HG03045 (cell line): ENCODE results near the gene CLEC19A.

ENCODE experiments used
- ATAC-seq: cut with Tn5 transposase; IDR thresholded peaks from one replicate; pipeline ENCODE4 v1.9.1; 2021; ENCODE audit warnings: mild to moderate bottlenecking, moderate library complexity; ENCODE audit not compliant: unreplicated experiment

CLEC19A gene

GRCh38 chr16:19285431-19285830 lies at the start of gene CLEC19A:
TSS of gene CLEC19A (plus strand) at chr16:19285731. CDS start at chr16:19285852, 121 bp downstream.
- no peak for ATAC-seq

DNA sequence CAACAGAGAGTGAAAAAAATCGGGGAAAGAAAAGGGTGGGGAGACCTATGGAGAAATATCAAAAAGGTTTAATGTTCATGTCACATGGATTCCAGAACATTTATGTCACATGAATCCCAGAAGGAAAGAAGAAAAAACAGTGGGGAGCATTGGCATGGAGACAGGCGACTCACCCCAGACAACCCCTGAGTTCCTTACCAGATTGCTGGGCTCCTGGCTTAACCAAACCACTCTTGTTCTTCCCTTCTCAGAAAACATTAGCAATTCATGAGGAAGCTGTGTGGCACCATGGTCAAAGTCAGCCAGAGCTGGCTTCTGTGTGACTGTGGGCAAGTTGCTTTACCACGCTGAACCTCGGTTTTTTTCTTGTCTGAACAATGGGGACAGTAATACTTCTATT lies 49.6 kb upstream of the CLEC19A start:
- no peak for ATAC-seq

- no peak for ATAC-seq
Measured at GRCh38 chr16:19236561-19237209, 48.8 kb upstream of the CLEC19A start.

GRCh38 chr16:19238406-19238805 lies 47.1 kb upstream of the CLEC19A start:
- ATAC-seq: no peak

- ATAC-seq: no peak
Measured at GRCh38 chr16:19239511-19240155, 45.9 kb upstream of the CLEC19A start.

DNA sequence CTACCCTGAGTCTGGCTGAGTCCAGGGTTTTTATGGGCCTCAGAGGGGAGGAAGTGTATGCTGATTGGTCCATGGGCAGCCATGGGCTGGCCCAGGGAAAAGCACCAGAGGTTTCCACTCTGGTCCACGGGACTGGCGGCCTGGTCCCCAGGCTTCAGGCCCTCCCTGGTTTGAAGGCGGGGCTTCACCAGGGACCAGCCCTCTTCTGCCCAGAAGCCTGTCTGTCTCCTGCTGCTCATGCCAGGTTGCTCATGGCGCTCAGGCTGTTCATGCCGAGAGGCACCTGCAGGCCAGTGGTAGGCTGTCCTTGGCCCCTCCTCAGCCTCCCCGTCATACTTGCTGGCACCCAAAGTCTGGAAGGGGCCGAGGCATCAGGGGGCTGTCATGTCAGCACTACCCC lies 45.0 kb upstream of the CLEC19A start:
- ATAC-seq: no peak

- ATAC-seq: no peak
Measured at GRCh38 chr16:19241512-19241911, 44.0 kb upstream of the CLEC19A start.

DNA sequence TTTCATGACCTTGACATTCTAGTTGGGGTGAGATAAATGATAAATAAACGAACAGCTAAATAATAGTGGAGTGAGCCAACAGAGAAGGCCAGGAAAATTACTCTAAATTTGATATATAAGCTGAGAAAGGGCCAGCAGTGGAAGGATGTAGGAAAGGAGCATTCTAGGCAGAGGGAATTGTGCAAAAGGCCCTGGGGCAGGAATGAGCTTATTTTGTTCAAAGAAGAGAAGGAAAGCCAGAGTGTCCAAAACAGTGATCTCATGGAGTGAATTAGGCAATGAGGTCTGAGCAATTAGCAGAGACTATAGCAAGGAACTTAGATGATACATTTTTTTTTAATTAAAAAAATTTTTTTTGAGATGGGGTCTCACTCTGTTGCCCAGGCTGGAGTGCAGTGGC lies 43.3 kb upstream of the CLEC19A start:
- ATAC-seq: no peak

- no peak for ATAC-seq
Measured at GRCh38 chr16:19242987-19243575, 42.5 kb upstream of the CLEC19A start.

- no peak for ATAC-seq
Measured at GRCh38 chr16:19245326-19245925, 40.1 kb upstream of the CLEC19A start.

- no peak for ATAC-seq
Measured at GRCh38 chr16:19252904-19253303, 32.6 kb upstream of the CLEC19A start.

DNA sequence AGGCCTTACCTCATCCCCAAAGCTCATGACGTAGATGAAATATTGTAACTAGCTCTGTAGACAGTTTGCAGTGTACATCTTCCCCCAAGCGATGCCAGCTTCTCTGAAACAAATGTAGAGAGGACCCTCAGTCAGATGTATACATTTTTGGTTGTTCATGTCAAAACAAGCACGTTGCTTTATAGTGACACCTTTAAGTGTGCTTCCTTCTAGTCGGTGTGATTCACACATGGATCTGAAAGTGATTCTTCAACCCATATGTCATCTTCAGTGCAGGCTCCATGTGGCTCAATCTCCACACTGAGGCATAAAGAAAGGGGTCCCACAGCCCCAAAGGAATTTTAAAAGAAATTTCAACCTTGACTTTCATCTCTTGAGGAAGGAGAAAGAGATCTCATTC lies 30.9 kb upstream of the CLEC19A start:
- ATAC-seq: no peak

DNA sequence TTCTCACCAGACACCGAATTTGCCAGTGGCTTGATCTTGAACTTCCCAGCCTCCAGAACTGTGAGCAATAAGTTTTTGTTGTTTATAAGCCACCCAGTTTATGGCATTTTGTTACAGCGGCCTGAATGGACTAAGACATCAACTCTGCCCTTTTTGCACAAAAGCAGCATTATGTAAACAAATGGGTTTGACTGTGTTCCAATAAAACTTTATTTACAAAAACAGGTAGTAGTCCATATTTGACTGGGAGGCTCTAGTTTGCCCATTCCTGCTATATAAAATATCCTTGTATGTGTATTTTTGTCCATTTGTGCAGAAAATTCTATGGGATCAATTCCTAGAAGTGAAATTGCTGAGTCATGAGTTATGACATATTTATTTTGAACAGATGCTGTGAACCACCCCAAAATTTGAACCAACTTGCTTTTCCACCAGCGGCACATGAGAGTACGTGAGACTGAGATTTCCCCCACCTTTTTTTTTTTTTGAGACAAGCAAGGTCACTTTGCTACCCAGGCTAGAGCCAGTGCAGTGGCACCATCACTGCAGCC lies 21.3 kb upstream of the CLEC19A start:
- no peak for ATAC-seq

DNA sequence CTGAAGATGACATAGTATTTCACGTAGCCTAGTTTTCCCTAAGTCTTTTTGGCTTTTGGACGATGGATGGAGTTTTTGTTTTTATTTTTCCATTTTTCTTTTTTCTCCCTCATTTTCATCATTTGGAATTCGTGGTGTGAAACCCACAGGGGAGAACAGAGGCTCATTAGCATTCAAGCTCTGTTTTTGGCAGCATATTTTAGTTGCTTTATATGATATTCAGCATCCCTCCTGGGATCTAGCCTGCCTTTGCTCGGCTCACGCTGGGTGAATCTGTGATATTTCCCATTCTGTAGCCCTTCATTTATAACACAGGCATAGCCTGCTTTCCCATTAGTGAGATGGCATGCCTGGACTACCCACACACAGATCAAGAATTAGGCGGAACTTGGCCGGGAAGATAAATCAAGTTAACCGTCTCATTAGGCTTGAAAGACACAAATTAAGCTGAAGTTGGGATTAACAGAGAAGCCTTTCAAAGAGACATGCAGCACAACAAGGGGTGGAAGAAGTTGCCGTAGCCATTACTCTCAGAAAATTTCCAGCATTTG lies 20.1 kb upstream of the CLEC19A start:
- no peak for ATAC-seq

GRCh38 chr16:19266774-19267173 lies 18.8 kb upstream of the CLEC19A start:
- ATAC-seq: no peak

- ATAC-seq: no peak
Measured at GRCh38 chr16:19269098-19269497, 16.4 kb upstream of the CLEC19A start.

- ATAC-seq: no peak
Measured at GRCh38 chr16:19274165-19274797, 11.2 kb upstream of the CLEC19A start.

- ATAC-seq: no peak
Measured at GRCh38 chr16:19278403-19278802, 7.1 kb upstream of the CLEC19A start.

- no peak for ATAC-seq
Measured at GRCh38 chr16:19281246-19281645, 4.3 kb upstream of the CLEC19A start.

- ATAC-seq: no peak
Measured at GRCh38 chr16:19282101-19282500, 3.4 kb upstream of the CLEC19A start.

DNA sequence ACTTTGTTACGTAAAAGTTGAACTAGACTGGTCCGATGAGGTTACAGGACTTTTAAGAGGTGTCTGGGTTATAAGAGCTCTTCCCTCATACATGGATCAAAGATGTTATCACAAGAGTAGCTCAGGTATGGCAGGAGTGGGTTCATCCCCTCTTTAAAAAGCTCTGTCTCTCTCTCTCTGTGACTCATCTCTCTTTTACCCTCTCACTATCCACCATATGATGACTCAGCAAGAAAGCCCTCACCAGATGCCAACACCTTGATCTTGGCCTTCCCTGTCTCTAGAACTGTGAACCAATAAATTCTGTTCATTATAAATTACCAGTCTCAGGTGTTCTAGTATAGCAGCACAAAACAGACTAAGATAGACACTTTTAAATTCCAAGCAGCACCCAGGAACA lies 1.9 kb upstream of the CLEC19A start:
- ATAC-seq: no peak
